OCI-LY7 (cell line): ENCODE measurements around the gene KIFC3. TPM values are rescaled to one million over a fixed set of nuclear protein-coding genes. Genes with fewer than 3 reads are reported as not detected.

Source experiments
- BruUV-seq: library from RNA; stranded (reverse); fragments of 400-500 nt; replicated peaks from 2 replicates; lab custom pipeline; 2021; lab: Mats Ljungman, UMichigan
- CTCF ChIA-PET: fragments of 300-600 bp; sonication (Branson Sonifier 250); formaldehyde crosslinking; loops from one replicate; lab custom pipeline; 2022; ENCODE audit warnings: antibody characterized with exemption; ENCODE audit not compliant: unreplicated experiment; lab: Charles Lee
- POLR2A ChIA-PET: fragments of 300-600 bp; sonication (Branson Sonifier 250); formaldehyde crosslinking; loops from one replicate; lab custom pipeline; 2022; ENCODE audit warnings: antibody characterized with exemption; lab: Charles Lee
- DNase-seq: peaks from one replicate; pipeline ENCODE4 v3.0.0-alpha.2; 2015; ENCODE audit warnings: low spot score
- H2AFZ ChIP-seq: fragments of 200-600 bp; sonication (generic), shearing (Covaris generic); 2 replicates; pipeline ENCODE4 v1.6.1; 2014; ENCODE audit warnings: mild to moderate bottlenecking, antibody characterized with exemption, low read length, moderate library complexity
- H3K27ac ChIP-seq: fragments of 200-600 bp; sonication (generic); 2 replicates; pipeline ENCODE4 v1.5.1; 2014; ENCODE audit warnings: mixed run types, low read depth, mild to moderate bottlenecking, moderate library complexity, low read length, inconsistent platforms; ENCODE audit not compliant: poor library complexity, severe bottlenecking
- H3K36me3 ChIP-seq: fragments of 200-600 bp; sonication (generic); 2 replicates; pipeline ENCODE4 v1.6.1; 2014; ENCODE audit warnings: mild to moderate bottlenecking, antibody characterized with exemption, low read length, moderate library complexity, mixed read lengths; ENCODE audit not compliant: insufficient read depth
- H3K4me1 ChIP-seq: fragments of 200-600 bp; sonication (generic); 2 replicates; pipeline ENCODE4 v1.5.1; 2014; ENCODE audit warnings: mild to moderate bottlenecking, low read length; ENCODE audit not compliant: insufficient read depth, poor library complexity, severe bottlenecking
- H3K4me2 ChIP-seq: fragments of 200-600 bp; sonication (generic); 2 replicates; pipeline ENCODE4 v1.6.1; 2014; ENCODE audit warnings: mild to moderate bottlenecking, low read length
- H3K4me3 ChIP-seq: fragments of 200-600 bp; sonication (generic); 2 replicates; pipeline ENCODE4 v1.5.1; 2014; ENCODE audit warnings: mild to moderate bottlenecking, low read depth, low read length; ENCODE audit not compliant: poor library complexity, severe bottlenecking
- H3K79me2 ChIP-seq: fragments of 200-600 bp; sonication (generic); 2 replicates; pipeline ENCODE4 v1.6.1; 2016; ENCODE audit warnings: low read depth, mild to moderate bottlenecking, low read length, moderate library complexity, mixed read lengths; ENCODE audit not compliant: insufficient read depth
- H3K9me2 ChIP-seq: fragments of 200-600 bp; sonication (generic); 2 replicates; pipeline ENCODE4 v1.6.1; 2016; ENCODE audit warnings: mild to moderate bottlenecking, low read length, mixed read lengths; ENCODE audit not compliant: insufficient read depth
- H3K9me3 ChIP-seq: fragments of 200-600 bp; sonication (generic); 2 replicates; pipeline ENCODE4 v1.6.1; 2014; ENCODE audit warnings: mild to moderate bottlenecking, mixed run types, low read length, mixed read lengths
- H4K20me1 ChIP-seq: fragments of 200-600 bp; sonication (generic); 2 replicates; pipeline ENCODE4 v1.6.1; 2014; ENCODE audit warnings: mild to moderate bottlenecking, antibody characterized with exemption, low read length, moderate library complexity, mixed read lengths; ENCODE audit not compliant: insufficient read depth
- EZH2phosphoT487 ChIP-seq: fragments of 200-600 bp; sonication (generic); IDR thresholded peaks from 2 replicates; pipeline ENCODE4 v1.6.1; 2018; ENCODE audit warnings: low read depth, borderline replicate concordance, mild to moderate bottlenecking, mixed run types, antibody characterized with exemption, low read length, moderate library complexity, mixed read lengths
- intact Hi-C: fragments of 100-400 bp; cut with micrococcal nuclease; formaldehyde crosslinking; loops from one replicate; pipeline ENCODE4 v1.10.0; 2022; ENCODE audit not compliant: unreplicated experiment
- total RNA-seq, 2 experiments: library from RNA; depleted of rRNA in 1 of 2; stranded (reverse); fragments of >200 nt in 1 of 2; shearing (Covaris generic) in 1 of 2; gene quantifications; 2 replicates each; pipeline ENCODE4 v1.2.3, GENCODE V29; 2014 to 2022
- TF ChIP-seq, protein P1 (sequence below): fragments of 200-600 bp; sonication (generic); conservative IDR thresholded peaks from 2 replicates; pipeline ENCODE4 v1.5.1; 2014; ENCODE audit warnings: mild to moderate bottlenecking, antibody characterized with exemption, low read length, moderate library complexity, mixed read lengths

Gene KIFC3
- total RNA-seq, 2 experiments from 2014 or later: 0.61 TPM; not detected in 1

DNA sequence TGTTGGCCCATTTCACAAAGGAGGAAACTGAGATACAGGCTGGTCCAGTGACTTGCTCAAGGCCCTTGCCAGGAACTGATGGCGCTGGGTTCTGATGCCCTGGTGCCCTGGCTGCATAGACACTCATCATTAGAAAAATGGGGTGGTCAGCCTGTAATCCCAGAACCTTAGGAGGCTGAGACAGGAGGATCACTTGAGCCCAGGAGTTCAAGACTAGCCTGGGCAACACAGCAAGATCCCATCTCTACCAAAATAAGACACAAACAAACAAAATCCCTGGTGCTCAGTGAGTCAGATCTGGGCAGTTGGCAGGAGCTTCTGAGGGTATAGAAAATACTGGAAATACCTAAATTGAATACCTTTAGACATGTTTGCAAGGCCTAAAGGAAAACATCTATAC lies 41.1 kb upstream of the KIFC3 start:
- no TSS peak for BruUV-seq
- POLR2A ChIA-PET: no interaction called here
- Histone ChIP-seq H3K4me3 (no peak overlapping the region), H3K27ac (no peak overlapping the region), H4K20me1 (no peaks in the 10 kb centered on the region), H3K9me3 (no peaks in the 10 kb centered on the region), H3K9me2 (no peaks in the 10 kb centered on the region), H2AFZ (no peak overlapping the region), H3K4me2 (no peak overlapping the region), H3K4me1 (no peaks in the 10 kb centered on the region), H3K36me3 (no peaks in the 10 kb centered on the region), H3K79me2 (no peaks in the 10 kb centered on the region)
- CTCF ChIA-PET: no interaction called here
- TF ChIP-seq EZH2phosphoT487: no peak
- TF ChIP-seq, protein P1, sequence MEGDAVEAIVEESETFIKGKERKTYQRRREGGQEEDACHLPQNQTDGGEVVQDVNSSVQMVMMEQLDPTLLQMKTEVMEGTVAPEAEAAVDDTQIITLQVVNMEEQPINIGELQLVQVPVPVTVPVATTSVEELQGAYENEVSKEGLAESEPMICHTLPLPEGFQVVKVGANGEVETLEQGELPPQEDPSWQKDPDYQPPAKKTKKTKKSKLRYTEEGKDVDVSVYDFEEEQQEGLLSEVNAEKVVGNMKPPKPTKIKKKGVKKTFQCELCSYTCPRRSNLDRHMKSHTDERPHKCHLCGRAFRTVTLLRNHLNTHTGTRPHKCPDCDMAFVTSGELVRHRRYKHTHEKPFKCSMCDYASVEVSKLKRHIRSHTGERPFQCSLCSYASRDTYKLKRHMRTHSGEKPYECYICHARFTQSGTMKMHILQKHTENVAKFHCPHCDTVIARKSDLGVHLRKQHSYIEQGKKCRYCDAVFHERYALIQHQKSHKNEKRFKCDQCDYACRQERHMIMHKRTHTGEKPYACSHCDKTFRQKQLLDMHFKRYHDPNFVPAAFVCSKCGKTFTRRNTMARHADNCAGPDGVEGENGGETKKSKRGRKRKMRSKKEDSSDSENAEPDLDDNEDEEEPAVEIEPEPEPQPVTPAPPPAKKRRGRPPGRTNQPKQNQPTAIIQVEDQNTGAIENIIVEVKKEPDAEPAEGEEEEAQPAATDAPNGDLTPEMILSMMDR: no peak
- intact Hi-C loops: no loop called here
- no peak for DNase-seq

DNA sequence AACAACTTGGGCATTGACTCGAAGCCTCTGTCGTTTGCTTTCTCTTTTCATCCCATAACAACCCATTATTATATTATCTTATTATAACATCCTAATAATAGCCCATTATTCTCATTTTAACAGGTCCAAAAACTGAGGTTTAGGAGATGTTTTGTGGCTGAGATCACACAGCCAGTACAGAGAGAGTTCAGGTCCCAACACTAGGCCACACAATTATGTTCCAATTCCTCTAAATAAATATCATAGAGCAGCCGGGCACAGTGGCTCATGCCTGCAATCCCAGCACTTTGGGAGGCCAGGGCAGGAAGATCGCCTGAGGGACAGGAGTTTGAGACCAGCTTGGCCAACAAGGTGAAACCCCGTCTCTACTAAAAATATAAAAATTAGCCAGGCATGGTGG lies 40.3 kb upstream of the KIFC3 start:
- H3K4me3 ChIP-seq: no peak overlapping the region
- no peaks in the 10 kb centered on the region for H3K4me1 ChIP-seq
- no peaks in the 10 kb centered on the region for H3K79me2 ChIP-seq
- no peak for DNase-seq
- no TSS peak for BruUV-seq
- H4K20me1 ChIP-seq: no peaks in the 10 kb centered on the region
- ChIA-PET CTCF (no interaction called here), POLR2A (no interaction called here)
- no peak overlapping the region for H3K27ac ChIP-seq
- H3K9me3 ChIP-seq: no peaks in the 10 kb centered on the region
- no peaks in the 10 kb centered on the region for H3K36me3 ChIP-seq
- no peak overlapping the region for H2AFZ ChIP-seq
- no peak overlapping the region for H3K4me2 ChIP-seq
- H3K9me2 ChIP-seq: no peaks in the 10 kb centered on the region
- TF ChIP-seq, protein P1: no peak
- TF ChIP-seq EZH2phosphoT487: no peak
- intact Hi-C loops: no loop called here

DNA sequence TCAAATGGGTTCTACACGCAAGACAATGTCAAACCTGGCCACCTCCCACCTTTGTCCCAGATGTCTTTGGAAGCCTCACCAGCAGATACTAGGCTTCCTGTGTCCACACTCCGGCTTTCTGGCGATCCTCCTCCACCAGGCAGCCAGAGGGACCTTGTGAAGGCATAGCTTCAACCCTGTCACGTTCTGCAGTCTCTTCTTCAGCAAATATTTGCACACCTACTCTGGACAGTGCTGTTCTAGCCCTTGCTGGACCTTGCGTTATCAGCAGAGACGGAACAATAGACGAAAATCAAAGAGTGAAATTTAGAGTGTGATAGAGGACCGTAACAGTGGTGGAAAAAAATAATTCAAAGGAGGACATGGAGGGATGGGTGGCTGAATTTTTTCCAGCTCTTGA lies 38.5 kb upstream of the KIFC3 start:
- no peak overlapping the region for H3K4me2 ChIP-seq
- no peaks in the 10 kb centered on the region for H3K36me3 ChIP-seq
- H4K20me1 ChIP-seq: no peaks in the 10 kb centered on the region
- TF ChIP-seq, protein P1: no peak
- no peak for TF ChIP-seq EZH2phosphoT487
- no peaks in the 10 kb centered on the region for H3K4me1 ChIP-seq
- no peak for DNase-seq
- no peaks in the 10 kb centered on the region for H3K79me2 ChIP-seq
- no peak overlapping the region for H3K27ac ChIP-seq
- H3K4me3 ChIP-seq: no peak overlapping the region
- CTCF ChIA-PET: no interaction called here
- H3K9me2 ChIP-seq: no peaks in the 10 kb centered on the region
- H3K9me3 ChIP-seq: no peaks in the 10 kb centered on the region
- intact Hi-C loops: no loop called here
- H2AFZ ChIP-seq: no peak overlapping the region
- BruUV-seq: no TSS peak
- POLR2A ChIA-PET: no interaction called here
